Mesodermal cell (in vitro differentiated cells): Measurements from ENCODE around the gene MVK. TPM values are rescaled to one million over a fixed set of nuclear protein-coding genes. Genes with fewer than 3 reads are reported as not detected.

ENCODE experiments used
- H3K27ac ChIP-seq: 2 replicates; pipeline ENCODE4 v1.7.0; 2013; ENCODE audit warnings: mild to moderate bottlenecking, low read depth, low read length, moderate library complexity; ENCODE audit not compliant: severe bottlenecking
- H3K36me3 ChIP-seq: 2 replicates; pipeline ENCODE4 v1.7.1; 2013; ENCODE audit warnings: mild to moderate bottlenecking, low read length, moderate library complexity; ENCODE audit not compliant: control insufficient read depth, insufficient read depth
- H3K4me1 ChIP-seq: one replicate; pipeline ENCODE4 v1.7.1; 2013; ENCODE audit warnings: mild to moderate bottlenecking, low read length; ENCODE audit not compliant: insufficient read depth, control insufficient read depth, poor library complexity, severe bottlenecking
- H3K4me3 ChIP-seq: 2 replicates; pipeline ENCODE4 v1.7.0; 2013; ENCODE audit warnings: low read length, control low read depth, mild to moderate bottlenecking; ENCODE audit not compliant: insufficient read depth, poor library complexity, severe bottlenecking; ENCODE audit errors: extremely low read depth
- H3K9me3 ChIP-seq: 2 replicates; pipeline ENCODE4 v1.7.1; 2013; ENCODE audit warnings: mild to moderate bottlenecking, low read length, moderate library complexity; ENCODE audit not compliant: control insufficient read depth
- WGBS, 2 experiments: methylation state at CpG; one replicate each; pipeline ENCODE4 v1.1.5; 2013; ENCODE audit warnings: missing lambda C conversion rate in 2 of 2; ENCODE audit not compliant: insufficient coverage in 2 of 2; 5-methylcytosine and 5-hydroxymethylcytosine counted together
- polyA plus RNA-seq, 2 experiments: library from polyadenylated mRNA; stranded (reverse); fragments of 50-300 nt; gene quantifications; one replicate each; pipeline ENCODE4 v1.2.3, GENCODE V29; 2013

MVK gene
- polyA plus RNA-seq (2013, experiment 1 of 2), result 47.0 TPM
- 39.4 TPM for polyA plus RNA-seq (2013, experiment 2 of 2)

- H3K4me3 ChIP-seq, result peak within 1 kb of the TSS; percentile 80
- H3K36me3 ChIP-seq, result peaks cover 70% of the 10 kb centered on the region
- peak within 1 kb of the TSS; percentile 90 for H3K27ac ChIP-seq
- H3K4me1 ChIP-seq, result peaks cover 10% of the 10 kb centered on the region
- WGBS, 2 experiments, result 4 to 6% methylated on average over 57 to 69 of the region's 74 CpGs
- no peaks in the 10 kb centered on the region for H3K9me3 ChIP-seq
These were observed at the start of gene MVK, which contains the start of gene MMAB for GRCh38 chr12:109573029-109573913. MVK (plus strand) TSS chr12:109573794; CDS start chr12:109574823, 1,029 bp downstream. MMAB (minus strand) TSS chr12:109573504; CDS start chr12:109573480, 24 bp downstream.

DNA sequence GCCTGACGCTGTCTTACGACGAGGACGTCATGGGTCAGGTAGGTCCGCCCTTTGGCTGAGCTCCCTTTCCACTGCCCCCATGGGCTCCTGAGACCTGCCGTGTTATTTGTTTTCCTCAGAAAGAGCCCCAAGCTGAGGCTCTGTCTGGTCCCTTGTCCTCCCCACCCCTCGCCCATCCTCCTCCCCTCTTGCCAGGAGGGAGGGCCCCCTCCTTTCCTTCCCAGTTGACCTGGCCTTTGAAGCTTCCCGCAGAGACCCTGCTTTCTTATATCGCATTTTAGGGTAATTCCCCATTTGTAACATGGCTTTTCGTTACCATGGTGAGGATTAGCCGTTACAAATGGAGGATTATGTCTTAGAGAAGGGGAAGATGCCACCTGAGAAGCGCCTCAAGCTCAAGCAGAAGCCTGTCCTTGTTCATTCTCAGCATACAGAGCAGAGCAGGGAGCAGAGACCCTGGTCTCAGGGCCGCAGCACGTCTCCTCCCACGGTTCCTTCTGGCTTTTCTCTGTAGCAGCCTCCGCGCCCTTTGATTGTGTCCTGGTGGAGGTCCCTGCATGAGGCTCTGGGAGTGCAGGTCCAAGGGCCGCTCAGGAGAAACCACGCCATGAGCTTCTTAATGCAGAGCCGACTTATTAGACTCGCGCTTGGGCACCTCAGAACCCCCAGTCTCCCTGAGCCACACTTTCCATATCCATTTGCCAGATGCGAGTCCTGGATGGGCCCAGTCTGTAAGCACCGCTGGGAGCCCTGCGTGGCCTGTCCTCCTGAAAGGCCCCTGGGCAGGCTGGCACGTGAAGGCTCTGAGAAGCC is 48.9 kb upstream of the MVK start:
- H3K4me1 ChIP-seq, result peaks cover 11% of the 10 kb centered on the region
- 89% methylated on average over 21 of the region's 26 CpGs for WGBS, 2 experiments
- H3K4me3 ChIP-seq, result no peak overlapping the region
- peaks cover 59% of the 10 kb centered on the region for H3K36me3 ChIP-seq
- H3K9me3 ChIP-seq, result no peaks in the 10 kb centered on the region
- H3K27ac ChIP-seq, result peak overlapping the region; percentile 8

DNA sequence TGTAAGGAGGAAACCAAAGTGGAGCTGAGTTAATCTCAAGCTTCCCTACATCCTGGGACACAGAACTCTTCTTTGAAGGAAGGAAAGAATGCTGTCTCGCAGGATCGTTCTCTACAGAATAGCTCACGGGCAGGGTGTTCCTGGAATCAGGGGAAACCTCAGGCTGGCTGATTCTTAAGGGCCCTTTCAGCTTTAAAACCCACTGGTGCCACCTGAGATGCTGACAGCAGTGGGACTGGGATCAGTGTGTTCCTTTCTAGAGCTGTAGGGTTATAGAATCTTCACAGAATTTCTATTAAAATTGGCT is 48.4 kb upstream of the MVK start:
- peaks cover 13% of the 10 kb centered on the region for H3K4me1 ChIP-seq
- 96 to 100% methylated on average over 1 to 3 of the region's 3 CpGs for WGBS, 2 experiments
- peak overlapping the region; percentile 8 for H3K27ac ChIP-seq

DNA sequence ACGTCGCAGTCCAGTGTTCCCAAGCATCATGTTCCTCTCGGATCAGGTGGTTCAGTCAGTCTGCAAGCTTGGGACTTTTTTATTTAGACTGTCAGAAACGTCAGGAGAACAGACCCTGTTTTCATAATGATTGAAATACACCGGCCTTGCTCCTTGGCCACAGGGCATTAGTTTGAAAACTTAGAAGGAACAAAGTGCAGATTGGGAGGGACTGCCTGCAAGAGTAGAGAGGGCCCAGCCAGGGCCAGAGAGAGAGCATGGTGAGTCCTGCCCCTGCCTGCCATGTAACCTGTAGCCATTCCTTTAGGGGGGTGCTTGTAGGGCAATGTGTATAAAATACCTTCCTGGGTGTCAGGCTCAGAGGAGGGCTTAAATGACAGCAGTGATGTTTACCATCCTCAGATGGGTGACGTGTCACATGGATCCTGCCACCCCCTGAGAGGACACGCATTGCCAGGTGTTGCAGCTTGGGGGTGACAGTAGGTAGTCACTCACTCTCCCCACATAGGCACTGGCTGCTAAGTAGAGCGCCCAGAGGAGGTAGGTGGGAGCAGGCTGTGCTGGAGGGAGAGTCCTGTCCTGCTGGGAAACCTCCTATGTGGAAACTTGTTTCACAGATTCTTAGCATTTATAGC is 46.0 kb upstream of the MVK start:
- Histone ChIP-seq H3K36me3 (peaks cover 43% of the 10 kb centered on the region), H3K27ac (no peak overlapping the region), H3K4me1 (peaks cover 30% of the 10 kb centered on the region), H3K9me3 (no peaks in the 10 kb centered on the region), H3K4me3 (no peak overlapping the region)
- 87 to 92% methylated on average over 5 of the region's 8 CpGs for WGBS, 2 experiments

More for the DNA sequence above, 48.4 kb upstream of the MVK start:
- Histone ChIP-seq H3K9me3 (no peaks in the 10 kb centered on the region), H3K36me3 (peaks cover 59% of the 10 kb centered on the region), H3K4me3 (no peak overlapping the region)

GRCh38 chr12:109529691-109530640 is 43.6 kb upstream of the MVK start:
- peaks cover 33% of the 10 kb centered on the region for H3K4me1 ChIP-seq
- H3K27ac ChIP-seq, result peak overlapping the region; percentile 91
- H3K4me3 ChIP-seq, result no peak overlapping the region
- H3K36me3 ChIP-seq, result peaks cover 32% of the 10 kb centered on the region
- 74 to 80% methylated on average over 15 to 17 of the region's 19 CpGs for WGBS, 2 experiments
- H3K9me3 ChIP-seq, result no peaks in the 10 kb centered on the region

GRCh38 chr12:109531411-109531810 is 42.2 kb upstream of the MVK start:
- Histone ChIP-seq H3K4me1 (peaks cover 33% of the 10 kb centered on the region), H3K9me3 (no peaks in the 10 kb centered on the region), H3K36me3 (peaks cover 26% of the 10 kb centered on the region), H3K4me3 (no peak overlapping the region), H3K27ac (peak overlapping the region; percentile 91)
- WGBS, 2 experiments, result 43% methylated on average over 1 of the region's 2 CpGs; no CpG with 5 or more reads in 1 of the 2 experiments

DNA sequence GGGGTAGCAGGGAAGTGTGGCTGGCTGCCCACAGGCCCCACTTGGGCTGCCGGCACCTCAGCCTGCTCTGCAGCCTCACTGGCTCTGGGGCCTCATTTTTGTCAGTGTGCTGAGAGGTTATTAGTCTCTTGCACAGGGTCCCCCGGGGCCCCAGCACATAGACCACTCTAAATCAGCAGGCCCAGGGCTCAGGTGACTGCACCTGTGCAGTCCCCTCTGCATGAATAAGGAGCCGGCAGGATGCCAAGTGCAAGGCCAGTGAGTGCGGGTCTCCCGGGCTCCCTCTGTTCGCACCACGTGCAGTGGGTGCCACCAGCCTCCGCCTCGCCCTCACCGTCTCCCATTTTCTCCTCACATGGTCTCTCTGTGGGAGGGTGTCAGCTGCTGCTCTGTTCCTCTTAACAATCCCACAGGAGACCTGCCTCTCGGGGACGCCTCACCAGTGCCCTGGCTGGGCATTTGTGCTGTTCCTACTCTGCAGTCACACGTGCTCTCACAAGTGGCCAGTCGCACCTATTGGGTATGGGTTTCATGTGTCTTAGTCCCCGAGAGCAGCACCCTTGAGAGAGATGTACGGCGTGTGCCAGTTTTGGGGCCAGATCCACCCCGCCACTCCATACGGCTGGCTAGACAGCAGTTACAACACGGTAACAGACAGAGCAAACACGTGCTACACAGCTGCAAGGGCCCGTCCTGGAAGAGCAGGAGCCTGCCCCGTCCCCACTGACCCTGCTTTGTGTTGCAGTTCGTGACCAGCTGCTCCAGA is 40.7 kb upstream of the MVK start:
- 91 to 94% methylated on average over 23 to 24 of the region's 24 CpGs for WGBS, 2 experiments

DNA sequence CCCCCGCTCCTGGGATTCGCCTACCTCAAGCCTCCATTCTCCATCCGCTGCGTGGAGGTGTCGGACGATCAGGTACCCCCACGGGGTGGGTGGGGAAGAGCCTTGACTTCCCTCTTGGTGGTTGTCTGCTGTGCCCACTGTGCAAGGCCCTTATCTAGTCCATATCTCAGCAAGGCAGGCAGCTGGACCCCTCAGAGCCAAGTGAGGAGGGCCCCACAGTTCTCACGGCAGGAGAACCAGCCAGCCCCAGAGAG is 40.2 kb upstream of the MVK start:
- no peaks in the 10 kb centered on the region for H3K9me3 ChIP-seq
- H3K4me1 ChIP-seq, result peaks cover 37% of the 10 kb centered on the region
- 89 to 97% methylated on average over 8 of the region's 8 CpGs for WGBS, 2 experiments
- H3K4me3 ChIP-seq, result no peak overlapping the region
- peaks cover 12% of the 10 kb centered on the region for H3K36me3 ChIP-seq
- H3K27ac ChIP-seq, result no peak overlapping the region

More for the DNA sequence above, 40.7 kb upstream of the MVK start:
- H3K4me3 ChIP-seq, result no peak overlapping the region
- no peak overlapping the region for H3K27ac ChIP-seq
- no peaks in the 10 kb centered on the region for H3K9me3 ChIP-seq
- H3K36me3 ChIP-seq, result peaks cover 14% of the 10 kb centered on the region
- peaks cover 33% of the 10 kb centered on the region for H3K4me1 ChIP-seq

DNA sequence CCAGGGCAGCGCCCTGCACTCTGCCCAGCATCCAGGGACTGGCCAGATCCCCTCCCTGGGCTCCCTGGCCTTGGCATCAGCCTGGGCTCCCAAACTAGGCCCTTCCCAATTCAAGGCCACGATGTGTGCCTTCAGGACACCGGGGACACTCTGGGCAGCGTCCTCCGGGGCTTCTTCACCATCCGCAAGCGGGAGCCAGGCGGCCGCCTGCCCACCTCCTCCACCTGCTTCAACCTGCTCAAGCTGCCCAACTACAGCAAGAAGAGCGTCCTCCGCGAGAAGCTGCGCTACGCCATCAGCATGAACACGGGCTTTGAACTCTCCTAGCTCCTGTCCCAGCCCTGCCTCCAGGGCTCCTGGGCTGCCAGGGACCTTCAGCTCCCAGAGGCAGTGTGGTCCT is 39.1 kb upstream of the MVK start:
- H3K27ac ChIP-seq, result no peak overlapping the region
- H3K36me3 ChIP-seq, result peaks cover 9% of the 10 kb centered on the region
- 98% methylated on average over 15 of the region's 15 CpGs for WGBS, 2 experiments
- no peak overlapping the region for H3K4me3 ChIP-seq
- H3K9me3 ChIP-seq, result no peaks in the 10 kb centered on the region
- H3K4me1 ChIP-seq, result peaks cover 39% of the 10 kb centered on the region
